Uterus (tissue), 4 donors: ENCODE results near the gene SLC18A2. TPM values are rescaled to one million over a fixed set of nuclear protein-coding genes. Genes with fewer than 3 reads are reported as not detected.

Experiments used
- DNase-seq, 2 donors: peaks; one replicate each; pipeline ENCODE4 v3.0.0-alpha.2; 2019 to 2020
- H3K27ac ChIP-seq, 2 donors: fragments of 200-600 bp; sonication (generic); 1 replicate in 1 of 2; 2 replicates in 1 of 2; pipeline ENCODE4 v1.5.1; 2016 to 2018
- H3K27me3 ChIP-seq, 2 donors: fragments of 200-600 bp; sonication (generic); one replicate each; pipeline ENCODE4 v1.5.1; 2018 to 2019; ENCODE audit warnings: control low read depth in 1 of 2
- H3K36me3 ChIP-seq, 2 donors: fragments of 200-600 bp; sonication (generic); one replicate each; pipeline ENCODE4 v1.5.1; 2019; ENCODE audit warnings: control low read depth in 1 of 2
- H3K4me1 ChIP-seq, 2 donors: fragments of 200-600 bp; sonication (generic); one replicate each; pipeline ENCODE4 v1.5.1; 2018 to 2019; ENCODE audit warnings: control low read depth in 1 of 2
- H3K4me3 ChIP-seq, 2 donors: fragments of 200-600 bp; sonication (generic); 1 replicate in 1 of 2; 2 replicates in 1 of 2; pipeline ENCODE4 v1.5.1; 2018 to 2019; ENCODE audit warnings: mild to moderate bottlenecking in 1 of 2
- H3K9me3 ChIP-seq, 2 donors: fragments of 200-600 bp; sonication (generic); one replicate each; pipeline ENCODE4 v1.5.1; 2019; ENCODE audit warnings: control low read depth in 1 of 2
- CTCF ChIP-seq, 4 experiments: fragments of 200-600 bp in 2 of 4; fragments of 450-650 bp in 2 of 4; sonication (generic) in 2 of 4; IDR thresholded peaks; one replicate each; pipeline ENCODE4 v1.5.1; 2016 to 2019; ENCODE audit warnings: antibody characterized with exemption in 4 of 4, mild to moderate bottlenecking in 2 of 4, moderate library complexity in 1 of 4
- POLR2A ChIP-seq, 2 donors: fragments of 450-650 bp; IDR thresholded peaks; one replicate each; pipeline ENCODE4 v1.6.1; 2016; ENCODE audit warnings: antibody characterized with exemption in 2 of 2, mild to moderate bottlenecking in 1 of 2, moderate library complexity in 1 of 2
- intact Hi-C: fragments of 100-400 bp; cut with DNase I; formaldehyde crosslinking; loops from one replicate; pipeline ENCODE4 v1.15.1; 2023; ENCODE audit warnings: low total_unique reads
- total RNA-seq, 4 donors: library from RNA; depleted of rRNA in 3 of 4; stranded (reverse); fragments of >200 nt in 3 of 4; gene quantifications; one replicate each; pipeline versions ENCODE4 v1.1.0 to v1.2.4, GENCODE V29; 2014 to 2023
- donor health status: DM: yes; HTN: yes; CAD: no.

The SLC18A2 gene
- total RNA-seq, 4 donors from 2014 or later: 0.26 to 2.6 (median 0.70) TPM

DNA sequence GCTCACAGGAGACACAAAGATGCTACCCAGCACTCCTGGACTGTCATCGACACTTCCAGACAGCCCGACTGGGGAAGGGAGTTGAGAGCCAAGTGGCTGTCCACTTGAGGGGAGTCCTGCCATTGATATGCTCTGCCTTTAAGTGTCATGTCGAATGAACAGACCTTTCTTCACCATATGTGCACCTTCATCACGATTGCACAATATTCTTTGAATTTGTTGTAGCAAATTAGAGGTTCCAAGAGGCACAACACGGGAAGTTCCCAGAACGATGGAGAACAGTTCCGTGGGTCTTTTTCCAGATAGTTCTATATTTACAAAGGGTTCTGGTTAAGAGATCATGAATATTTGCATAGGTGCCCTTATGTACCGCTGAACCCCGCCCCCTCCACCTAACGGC lies 16.0 kb downstream of the SLC18A2 start:
- Histone ChIP-seq H3K4me3 (no peak overlapping the region), H3K36me3 (no peaks in the 10 kb centered on the region), H3K4me1 (no peaks in the 10 kb centered on the region), H3K27me3 (no peaks in the 10 kb centered on the region), H3K9me3 (no peaks in the 10 kb centered on the region), H3K27ac (no peak overlapping the region)
- intact Hi-C loops: no loop called here
- no peak for DNase-seq
- TF ChIP-seq POLR2A (IDR thresholded peaks at IDR 0.05) (no peak), CTCF (IDR thresholded peaks at IDR 0.05) (no peak)

- no peak overlapping the region for H3K4me3 ChIP-seq
- no peaks in the 10 kb centered on the region for H3K27me3 ChIP-seq
- TF ChIP-seq CTCF (IDR thresholded peaks at IDR 0.05) (no peak), POLR2A (IDR thresholded peaks at IDR 0.05) (no peak)
- intact Hi-C loops: no loop called here
- H3K27ac ChIP-seq: no peak overlapping the region
- no peaks in the 10 kb centered on the region for H3K36me3 ChIP-seq
- H3K9me3 ChIP-seq: no peaks in the 10 kb centered on the region
- H3K4me1 ChIP-seq: no peaks in the 10 kb centered on the region
- no peak for DNase-seq
Observed at GRCh38 chr10:117257721-117258120, 16.8 kb downstream of the SLC18A2 start.

GRCh38 chr10:117259279-117259678 lies 18.4 kb downstream of the SLC18A2 start:
- Histone ChIP-seq H3K9me3 (no peaks in the 10 kb centered on the region), H3K4me3 (no peak overlapping the region), H3K27ac (no peak overlapping the region), H3K4me1 (no peaks in the 10 kb centered on the region), H3K27me3 (no peaks in the 10 kb centered on the region), H3K36me3 (no peaks in the 10 kb centered on the region)
- intact Hi-C loops: no loop called here
- no peak for TF ChIP-seq POLR2A (IDR thresholded peaks at IDR 0.05)
- no peak for TF ChIP-seq CTCF (IDR thresholded peaks at IDR 0.05)
- DNase-seq: no peak

DNA sequence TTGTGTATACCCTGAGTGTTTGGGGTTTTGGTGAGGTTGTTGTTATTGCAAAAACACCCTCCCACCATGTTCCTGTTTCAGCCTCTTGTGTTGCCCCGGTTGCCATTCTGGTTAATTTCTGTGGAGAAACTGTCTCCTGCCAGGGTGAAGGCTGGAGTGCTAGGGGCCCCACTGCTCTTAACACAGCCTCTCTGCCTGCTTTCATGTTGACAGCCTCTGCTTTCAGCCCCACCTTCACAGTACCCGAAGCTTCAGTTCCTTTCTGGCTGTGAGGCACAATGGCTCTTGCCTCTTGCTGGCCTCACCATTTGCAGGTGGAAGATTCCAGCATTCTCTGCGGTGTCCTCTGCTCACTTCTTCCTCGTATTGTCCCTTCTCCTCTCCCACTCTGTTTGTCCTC lies 19.2 kb downstream of the SLC18A2 start:
- H3K4me3 ChIP-seq: no peak overlapping the region
- intact Hi-C loops: no loop called here
- no peaks in the 10 kb centered on the region for H3K27me3 ChIP-seq
- TF ChIP-seq POLR2A (IDR thresholded peaks at IDR 0.05) (no peak), CTCF (IDR thresholded peaks at IDR 0.05) (no peak)
- H3K4me1 ChIP-seq: no peaks in the 10 kb centered on the region
- H3K36me3 ChIP-seq: no peaks in the 10 kb centered on the region
- DNase-seq: no peak
- no peaks in the 10 kb centered on the region for H3K9me3 ChIP-seq
- H3K27ac ChIP-seq: no peak overlapping the region

- Histone ChIP-seq H3K9me3 (no peaks in the 10 kb centered on the region), H3K36me3 (no peaks in the 10 kb centered on the region), H3K4me3 (no peak overlapping the region), H3K27ac (no peak overlapping the region), H3K27me3 (no peaks in the 10 kb centered on the region), H3K4me1 (no peaks in the 10 kb centered on the region)
- TF ChIP-seq CTCF (IDR thresholded peaks at IDR 0.05) (no peak), POLR2A (IDR thresholded peaks at IDR 0.05) (no peak)
- DNase-seq: no peak
- intact Hi-C loops: no loop called here
Observed at GRCh38 chr10:117261501-117261900, 20.6 kb downstream of the SLC18A2 start.
